Stomach (tissue), 4 donors: Measurements from ENCODE around the gene MLNR.

ENCODE experiments used
- CTCF ChIP-seq, 7 experiments: fragments of 450-650 bp in 4 of 7; fragments of 200-600 bp in 3 of 7; sonication (generic) in 3 of 7; IDR thresholded peaks; one replicate each; pipeline ENCODE4 v1.5.1; 2016 to 2019; ENCODE audit warnings: antibody characterized with exemption in 7 of 7, control low read depth in 2 of 7, mild to moderate bottlenecking in 1 of 7
- POLR2A ChIP-seq, 4 donors: fragments of 450-650 bp; IDR thresholded peaks; one replicate each; pipeline ENCODE4 v1.6.1; 2016; ENCODE audit warnings: antibody characterized with exemption in 4 of 4, control low read depth in 2 of 4, mild to moderate bottlenecking in 1 of 4, moderate library complexity in 1 of 4

GRCh38 chr13:49213997-49214916 lies 5.9 kb upstream of the MLNR start:
- TF ChIP-seq POLR2A (IDR thresholded peaks at IDR 0.05) (no peak), CTCF (IDR thresholded peaks at IDR 0.05) (no peak)
